ENCODE results near the gene CTNND2. TPM values are rescaled to one million over a fixed set of nuclear protein-coding genes. Genes with fewer than 3 reads are reported as not detected.
A peak's percentile ranks its signal among the peaks of the same experiment; 100 is the strongest.

Gene CTNND2
- total and polyA plus RNA-seq, 9 of the 15 experiments (the other 6 are each of a cell fraction or from before 2014, with no cell fraction given), result 0.03 to 0.35 TPM; not detected in 7

- no peak overlapping the region for H3K9ac ChIP-seq (ENCODE audit: insufficient read depth in 1 of 2, low read depth in 2 of 2, low read length in 2 of 2)
- in situ Hi-C loops (cut with MboI), result no loop called here
- no peak overlapping the region for H3K4me2 ChIP-seq (ENCODE audit: insufficient read depth, low read length)
- no peaks in the 10 kb centered on the region for H4K20me1 ChIP-seq (replicated peaks; ENCODE audit: control insufficient read depth, insufficient read depth, low read length)
- no peak overlapping the region for H3K27ac ChIP-seq (ENCODE audit: extremely low read depth, low read depth, low read length)
- H3K36me3 ChIP-seq (ENCODE audit: control insufficient read depth, insufficient read depth, low read length), result no peaks in the 10 kb centered on the region
- no peaks in the 10 kb centered on the region for H3K9me1 ChIP-seq (ENCODE audit: control insufficient read depth, insufficient read depth, low read length)
- H3K9me3 ChIP-seq (replicated peaks; ENCODE audit: control insufficient read depth, insufficient read depth, low read depth, low read length), result no peaks in the 10 kb centered on the region
- no peaks in the 10 kb centered on the region for H3K4me1 ChIP-seq (replicated peaks in 1 of 2; ENCODE audit: control insufficient read depth in 2 of 2, insufficient read depth in 2 of 2, low read length in 2 of 2)
- TF ChIP-seq CTCF (IDR thresholded peaks at IDR 0.05 in 2 of 3, conservative IDR thresholded peaks at IDR 0.05 in 1 of 3; ENCODE audit: insufficient read depth in 2 of 3, low read depth in 1 of 3, low read length in 3 of 3) (no peak), HNRNPK (IDR thresholded peaks at IDR 0.05; ENCODE audit: low read depth, low read length, poor library complexity, severe bottlenecking) (peak; percentile 68), PCBP2 (IDR thresholded peaks at IDR 0.05; ENCODE audit: low read depth, low read length, poor library complexity, severe bottlenecking) (peak; percentile 23), SMARCA4 (IDR thresholded peaks at IDR 0.05) (no peak), ZNF436 (CRISPR knock-in tag; IDR thresholded peaks at IDR 0.05) (no peak), TCFL5 (CRISPR knock-in tag; conservative IDR thresholded peaks at IDR 0.05) (no peak), MEF2D (tag; conservative IDR thresholded peaks at IDR 0.05; ENCODE audit: low read depth) (no peak), XRCC3 (IDR thresholded peaks at IDR 0.05) (no peak), HDGF (IDR thresholded peaks at IDR 0.05) (no peak), TOE1 (IDR thresholded peaks at IDR 0.05; ENCODE audit: borderline replicate concordance) (no peak), TOE1 (CRISPR knock-in tag; IDR thresholded peaks at IDR 0.05; ENCODE audit: borderline replicate concordance, low read depth) (no peak)
- WGBS (ENCODE audit: insufficient coverage, low coverage, missing lambda C conversion rate), result 0% methylated on average over 2 of the region's 2 CpGs
- ChIA-PET CTCF (ENCODE audit: low intra/inter-chr PET ratio) (no interaction called here), POLR2A (no interaction called here)
- no peak overlapping the region for H2AFZ ChIP-seq (ENCODE audit: low read depth, low read length)
- no peak for FAIRE-seq
- intact Hi-C loops (cut with micrococcal nuclease), result no loop called here
- no peak for DNase-seq (ENCODE audit: extremely low read depth in 1 of 4, low spot score in 3 of 4)
- BruUV-seq (replicated peaks), result no TSS peak
- no peaks in the 10 kb centered on the region for H3K79me2 ChIP-seq (ENCODE audit: control insufficient read depth, insufficient read depth, low read length)
- H3K27me3 ChIP-seq (ENCODE audit: control insufficient read depth in 2 of 2, insufficient read depth in 2 of 2, low read length in 2 of 2), result no peaks in the 10 kb centered on the region
- ATAC-seq, result no peak
- no peak overlapping the region for H3K4me3 ChIP-seq
Measured at GRCh38 chr5:11770310-11770709, 133.9 kb downstream of the CTNND2 start.

All from K562 (cell line).